ENCODE data around the gene ZSCAN25. TPM values are rescaled to one million over a fixed set of nuclear protein-coding genes. Genes with fewer than 3 reads are reported as not detected.

The ZSCAN25 gene
- total RNA-seq, 1 donor from 2014 or later = 11.0 TPM

DNA sequence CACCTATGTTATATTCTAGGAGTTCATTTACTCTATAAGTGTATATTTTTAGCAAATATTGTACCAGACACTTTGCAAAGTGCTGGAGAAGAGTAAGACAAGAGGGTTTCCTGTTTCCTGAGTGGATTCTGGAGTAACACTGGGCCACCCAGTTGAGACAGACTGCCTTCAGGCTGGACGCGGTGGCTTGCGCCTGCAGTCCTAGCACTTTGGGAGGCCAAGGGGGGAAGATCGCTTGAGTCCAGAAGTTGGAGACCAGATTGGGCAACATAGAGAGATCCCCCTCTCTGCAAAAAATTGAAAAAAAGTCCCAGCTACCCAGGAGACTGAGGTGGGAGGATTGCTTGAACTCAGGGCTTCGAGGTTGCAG lies 772 bp upstream of the ZSCAN25 start:
- H3K27ac ChIP-seq (ENCODE audit: low read depth, low read length) = peak overlapping the region; percentile 80
- H3K4me3 ChIP-seq (ENCODE audit: low read length in 3 of 3) = peak overlapping the region; percentile 100
- H3K27me3 ChIP-seq (ENCODE audit: control insufficient read depth in 3 of 3, insufficient read depth in 3 of 3, low read length in 3 of 3) = no peaks in the 10 kb centered on the region
- H3K9ac ChIP-seq (ENCODE audit: low read depth in 1 of 3, low read length in 3 of 3) = peak overlapping the region in 2 of 3 donors; percentile 91 to 98
- peaks cover 9 to 16% (median 11%) of the 10 kb centered on the region in 3 donors for H3K4me1 ChIP-seq (ENCODE audit: control insufficient read depth in 3 of 3, insufficient read depth in 3 of 3, low read length in 3 of 3)
- H3K9me3 ChIP-seq (ENCODE audit: control insufficient read depth in 3 of 3, low read length in 3 of 3) = no peaks in the 10 kb centered on the region
- H3K36me3 ChIP-seq (ENCODE audit: control insufficient read depth in 3 of 3, insufficient read depth in 3 of 3, low read length in 3 of 3) = peaks cover 19 to 26% (median 25%) of the 10 kb centered on the region in 3 donors

GRCh38 chr7:99617192-99617781 lies 541 bp downstream of the ZSCAN25 start:
- Histone ChIP-seq H3K9me3 (ENCODE audit: control insufficient read depth in 3 of 3, low read length in 3 of 3) (no peaks in the 10 kb centered on the region), H3K4me3 (ENCODE audit: low read length in 3 of 3) (peak overlapping the region; percentile 100), H3K27me3 (ENCODE audit: control insufficient read depth in 3 of 3, insufficient read depth in 3 of 3, low read length in 3 of 3) (no peaks in the 10 kb centered on the region), H3K4me1 (ENCODE audit: control insufficient read depth in 3 of 3, insufficient read depth in 3 of 3, low read length in 3 of 3) (peaks cover 9 to 16% (median 11%) of the 10 kb centered on the region in 3 donors), H3K36me3 (ENCODE audit: control insufficient read depth in 3 of 3, insufficient read depth in 3 of 3, low read length in 3 of 3) (peaks cover 29 to 40% (median 38%) of the 10 kb centered on the region in 3 donors), H3K9ac (ENCODE audit: low read depth in 1 of 3, low read length in 3 of 3) (peak overlapping the region; percentile 91 to 99 (median 98)), H3K27ac (ENCODE audit: low read depth, low read length) (peak overlapping the region; percentile 80)

DNA sequence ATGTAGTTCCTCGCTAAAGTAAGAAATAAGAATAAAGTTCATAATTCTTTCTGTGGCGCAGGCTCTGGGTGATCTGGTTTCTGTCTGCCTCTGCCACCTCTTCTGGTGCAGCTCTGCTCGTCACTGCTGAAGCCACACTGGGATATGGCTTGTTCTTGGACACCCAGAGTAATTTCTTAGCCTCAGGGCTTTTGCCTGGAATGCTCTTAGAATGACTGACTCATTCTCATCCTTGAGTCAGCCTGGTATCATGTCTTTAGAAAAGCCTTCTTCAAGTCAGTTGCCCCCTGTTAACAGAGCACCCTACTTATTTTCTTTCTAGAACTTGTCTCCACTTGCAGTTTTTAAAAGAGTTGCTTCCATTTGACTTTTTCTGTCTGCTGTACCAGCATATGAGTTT lies 2.0 kb downstream of the ZSCAN25 start:
- no peak overlapping the region for H3K4me3 ChIP-seq (ENCODE audit: low read length in 3 of 3)
- peaks cover 42 to 54% (median 50%) of the 10 kb centered on the region in 3 donors for H3K36me3 ChIP-seq (ENCODE audit: control insufficient read depth in 3 of 3, insufficient read depth in 3 of 3, low read length in 3 of 3)
- H3K27me3 ChIP-seq (ENCODE audit: control insufficient read depth in 3 of 3, insufficient read depth in 3 of 3, low read length in 3 of 3) = no peaks in the 10 kb centered on the region
- peaks cover 9 to 16% (median 11%) of the 10 kb centered on the region in 3 donors for H3K4me1 ChIP-seq (ENCODE audit: control insufficient read depth in 3 of 3, insufficient read depth in 3 of 3, low read length in 3 of 3)
- H3K9ac ChIP-seq (ENCODE audit: low read depth in 1 of 3, low read length in 3 of 3) = no peak overlapping the region
- no peak overlapping the region for H3K27ac ChIP-seq (ENCODE audit: low read depth, low read length)
- H3K9me3 ChIP-seq (ENCODE audit: control insufficient read depth in 3 of 3, low read length in 3 of 3) = no peaks in the 10 kb centered on the region

- H3K9ac ChIP-seq (ENCODE audit: low read depth in 1 of 3, low read length in 3 of 3) = no peak overlapping the region
- H3K27me3 ChIP-seq (ENCODE audit: control insufficient read depth in 3 of 3, insufficient read depth in 3 of 3, low read length in 3 of 3) = no peaks in the 10 kb centered on the region
- H3K9me3 ChIP-seq (ENCODE audit: control insufficient read depth in 3 of 3, low read length in 3 of 3) = no peaks in the 10 kb centered on the region
- no peak overlapping the region for H3K27ac ChIP-seq (ENCODE audit: low read depth, low read length)
- no peak overlapping the region for H3K4me3 ChIP-seq (ENCODE audit: low read length in 3 of 3)
- H3K36me3 ChIP-seq (ENCODE audit: control insufficient read depth in 3 of 3, insufficient read depth in 3 of 3, low read length in 3 of 3) = peaks cover 51 to 63% (median 59%) of the 10 kb centered on the region in 3 donors
- peaks cover 9 to 16% (median 11%) of the 10 kb centered on the region in 3 donors for H3K4me1 ChIP-seq (ENCODE audit: control insufficient read depth in 3 of 3, insufficient read depth in 3 of 3, low read length in 3 of 3)
Observed at GRCh38 chr7:99619571-99620130, 2.9 kb downstream of the ZSCAN25 start.

DNA sequence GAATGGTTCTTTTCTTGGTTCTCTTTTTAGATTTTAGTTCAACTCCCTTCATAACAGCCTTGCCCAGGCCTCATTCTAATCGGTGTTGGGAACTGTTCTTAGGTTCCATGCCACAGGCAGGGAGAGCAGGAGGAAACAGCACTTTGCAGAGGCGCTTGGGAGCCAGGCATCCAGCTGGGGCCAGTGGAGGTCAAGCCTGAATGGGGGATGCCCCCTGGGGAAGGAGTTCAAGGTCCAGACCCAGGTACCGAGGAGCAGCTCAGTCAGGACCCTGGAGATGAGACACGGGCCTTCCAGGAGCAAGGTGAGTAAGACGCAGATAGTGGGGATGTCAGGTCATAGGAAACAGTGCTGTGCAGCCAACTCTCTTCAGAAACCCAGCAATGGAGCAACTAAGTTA lies 4.5 kb downstream of the ZSCAN25 start:
- Histone ChIP-seq H3K27me3 (ENCODE audit: control insufficient read depth in 3 of 3, insufficient read depth in 3 of 3, low read length in 3 of 3) (no peaks in the 10 kb centered on the region), H3K27ac (ENCODE audit: low read depth, low read length) (no peak overlapping the region), H3K36me3 (ENCODE audit: control insufficient read depth in 3 of 3, insufficient read depth in 3 of 3, low read length in 3 of 3) (peaks cover 66 to 79% (median 75%) of the 10 kb centered on the region in 3 donors), H3K9ac (ENCODE audit: low read depth in 1 of 3, low read length in 3 of 3) (no peak overlapping the region), H3K4me3 (ENCODE audit: low read length in 3 of 3) (no peak overlapping the region), H3K9me3 (ENCODE audit: control insufficient read depth in 3 of 3, low read length in 3 of 3) (no peaks in the 10 kb centered on the region), H3K4me1 (ENCODE audit: control insufficient read depth in 3 of 3, insufficient read depth in 3 of 3, low read length in 3 of 3) (peaks cover 9 to 13% (median 11%) of the 10 kb centered on the region in 3 donors)

- Histone ChIP-seq H3K9me3 (ENCODE audit: control insufficient read depth in 3 of 3, low read length in 3 of 3) (no peaks in the 10 kb centered on the region), H3K36me3 (ENCODE audit: control insufficient read depth in 3 of 3, insufficient read depth in 3 of 3, low read length in 3 of 3) (peaks cover 73 to 93% (median 88%) of the 10 kb centered on the region in 3 donors), H3K27ac (ENCODE audit: low read depth, low read length) (no peak overlapping the region)
Observed at GRCh38 chr7:99622596-99622995, 5.8 kb downstream of the ZSCAN25 start.

GRCh38 chr7:99623091-99623693 lies 6.4 kb downstream of the ZSCAN25 start:
- H3K4me1 ChIP-seq (ENCODE audit: control insufficient read depth in 3 of 3, insufficient read depth in 3 of 3, low read length in 3 of 3) = peaks cover 0 to under 1% (median 0%) of the 10 kb centered on the region in 3 donors
- no peaks in the 10 kb centered on the region for H3K9me3 ChIP-seq (ENCODE audit: control insufficient read depth in 3 of 3, low read length in 3 of 3)
- peaks cover 73 to 96% (median 90%) of the 10 kb centered on the region in 3 donors for H3K36me3 ChIP-seq (ENCODE audit: control insufficient read depth in 3 of 3, insufficient read depth in 3 of 3, low read length in 3 of 3)
- no peak overlapping the region for H3K27ac ChIP-seq (ENCODE audit: low read depth, low read length)
- no peak overlapping the region for H3K9ac ChIP-seq (ENCODE audit: low read depth in 1 of 3, low read length in 3 of 3)
- H3K4me3 ChIP-seq (ENCODE audit: low read length in 3 of 3) = no peak overlapping the region
- no peaks in the 10 kb centered on the region for H3K27me3 ChIP-seq (ENCODE audit: control insufficient read depth in 3 of 3, insufficient read depth in 3 of 3, low read length in 3 of 3)

More at GRCh38 chr7:99622596-99622995, 5.8 kb downstream of the ZSCAN25 start:
- H3K9ac ChIP-seq (ENCODE audit: low read depth in 1 of 3, low read length in 3 of 3) = no peak overlapping the region
- H3K4me1 ChIP-seq (ENCODE audit: control insufficient read depth in 3 of 3, insufficient read depth in 3 of 3, low read length in 3 of 3) = peaks cover 4 to 6% (median 6%) of the 10 kb centered on the region in 3 donors
- H3K4me3 ChIP-seq (ENCODE audit: low read length in 3 of 3) = no peak overlapping the region
- no peaks in the 10 kb centered on the region for H3K27me3 ChIP-seq (ENCODE audit: control insufficient read depth in 3 of 3, insufficient read depth in 3 of 3, low read length in 3 of 3)

DNA sequence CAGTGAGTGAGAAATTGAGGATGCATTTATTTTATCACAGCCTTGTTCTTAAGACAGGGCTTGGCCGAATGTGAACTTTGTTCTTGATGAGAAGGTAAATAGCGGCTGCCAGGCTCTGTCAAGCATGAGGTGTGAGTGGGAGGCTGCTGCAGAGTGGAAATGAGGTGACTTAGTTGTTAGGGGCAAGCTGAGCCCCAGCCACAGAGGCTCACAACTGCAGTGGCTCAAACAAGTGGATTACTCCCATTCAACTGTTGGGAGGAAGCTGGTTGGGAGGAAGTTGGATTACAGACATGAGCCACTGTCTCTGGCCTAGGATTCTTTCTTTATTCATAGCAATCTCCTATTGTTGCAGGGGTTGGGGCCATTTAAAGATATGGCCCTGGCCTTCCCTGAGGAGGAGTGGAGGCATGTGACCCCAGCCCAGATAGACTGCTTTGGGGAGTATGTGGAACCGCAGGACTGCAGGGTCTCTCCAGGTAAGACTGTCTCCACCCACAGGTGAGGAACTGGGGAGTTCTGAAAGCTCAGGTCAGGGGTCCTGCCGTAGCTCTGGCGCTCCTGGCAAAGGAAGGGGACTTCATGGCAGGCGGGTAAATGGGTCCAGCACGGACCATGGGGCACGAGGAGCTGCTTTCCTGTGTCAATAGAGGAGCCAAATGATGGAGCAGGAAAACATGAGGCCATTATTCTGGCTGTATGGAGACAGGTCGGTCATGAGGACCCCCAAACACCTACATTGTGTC lies 7.1 kb downstream of the ZSCAN25 start:
- Histone ChIP-seq H3K4me3 (ENCODE audit: low read length in 3 of 3) (no peak overlapping the region), H3K27ac (ENCODE audit: low read depth, low read length) (no peak overlapping the region), H3K36me3 (ENCODE audit: control insufficient read depth in 3 of 3, insufficient read depth in 3 of 3, low read length in 3 of 3) (peaks cover 75 to 97% (median 92%) of the 10 kb centered on the region in 3 donors), H3K4me1 (ENCODE audit: control insufficient read depth in 3 of 3, insufficient read depth in 3 of 3, low read length in 3 of 3) (no peaks in the 10 kb centered on the region), H3K27me3 (ENCODE audit: control insufficient read depth in 3 of 3, insufficient read depth in 3 of 3, low read length in 3 of 3) (no peaks in the 10 kb centered on the region), H3K9me3 (ENCODE audit: control insufficient read depth in 3 of 3, low read length in 3 of 3) (no peaks in the 10 kb centered on the region), H3K9ac (ENCODE audit: low read depth in 1 of 3, low read length in 3 of 3) (no peak overlapping the region)

- Histone ChIP-seq H3K36me3 (ENCODE audit: control insufficient read depth in 3 of 3, insufficient read depth in 3 of 3, low read length in 3 of 3) (peaks cover 77 to 97% (median 93%) of the 10 kb centered on the region in 3 donors), H3K9ac (ENCODE audit: low read depth in 1 of 3, low read length in 3 of 3) (no peak overlapping the region), H3K4me3 (ENCODE audit: low read length in 3 of 3) (no peak overlapping the region), H3K27me3 (ENCODE audit: control insufficient read depth in 3 of 3, insufficient read depth in 3 of 3, low read length in 3 of 3) (no peaks in the 10 kb centered on the region), H3K4me1 (ENCODE audit: control insufficient read depth in 3 of 3, insufficient read depth in 3 of 3, low read length in 3 of 3) (no peaks in the 10 kb centered on the region), H3K27ac (ENCODE audit: low read depth, low read length) (no peak overlapping the region), H3K9me3 (ENCODE audit: control insufficient read depth in 3 of 3, low read length in 3 of 3) (no peaks in the 10 kb centered on the region)
Observed at GRCh38 chr7:99624484-99624883, 7.7 kb downstream of the ZSCAN25 start.
